K562 (cell line): ENCODE measurements around the gene SMC5. TPM values are rescaled to one million over a fixed set of nuclear protein-coding genes. Genes with fewer than 3 reads are reported as not detected.

ENCODE experiments used
- ATF7 ChIP-seq: fragments of 450-650 bp; IDR thresholded peaks from 2 replicates; pipeline ENCODE4 v1.7.1; 2014; ENCODE audit warnings: mild to moderate bottlenecking, moderate library complexity
- BACH1 ChIP-seq: fragments of 200-800 bp; sonication (Bioruptor generic); IDR thresholded peaks from 2 replicates; pipeline ENCODE4 v1.6.1; 2016; ENCODE audit warnings: missing genetic modification characterization, missing compliant biosample characterization
- CREB1 ChIP-seq, 2 experiments: sonication (generic) in 1 of 2; formaldehyde crosslinking in 1 of 2; IDR thresholded peaks; 2 replicates each; pipeline versions ENCODE4 v1.6.1 to v1.8.0; 2012 to 2022; ENCODE audit warnings: inconsistent platforms in 1 of 2, mild to moderate bottlenecking in 1 of 2, missing genetic modification reagents in 1 of 2, moderate library complexity in 1 of 2
- EGR1 ChIP-seq: fragments of 450-650 bp; conservative IDR thresholded peaks from 2 replicates; pipeline ENCODE4 v1.6.1; 2017; ENCODE audit warnings: mild to moderate bottlenecking
- ELF1 ChIP-seq: fragments of 200-800 bp; sonication (Bioruptor generic); IDR thresholded peaks from 2 replicates; pipeline ENCODE4 v1.6.1; 2016; ENCODE audit warnings: missing genetic modification characterization, missing compliant biosample characterization
- GATA2 ChIP-seq: sonication (generic); formaldehyde crosslinking; IDR thresholded peaks from 2 replicates; pipeline ENCODE4 v1.4.0; 2020; ENCODE audit warnings: mild to moderate bottlenecking, missing genetic modification reagents
- L3MBTL2 ChIP-seq: fragments of 450-650 bp; IDR thresholded peaks from 2 replicates; pipeline ENCODE4 v1.6.1; 2016; ENCODE audit warnings: mild to moderate bottlenecking, moderate library complexity
- MYC ChIP-seq, 2 experiments: fragments of 250-450 bp in 1 of 2; sonication (Bioruptor Pico) in 1 of 2; IDR thresholded peaks; 2 replicates each; pipeline versions ENCODE4 v1.5.1 to v1.6.1; 2012 to 2021; ENCODE audit warnings: low read depth in 2 of 2, borderline replicate concordance in 1 of 2, improper control_type of control experiment in 1 of 2, low read length in 1 of 2, mild to moderate bottlenecking in 1 of 2, moderate library complexity in 1 of 2
- PHF20 ChIP-seq: fragments of 450-650 bp; IDR thresholded peaks from 2 replicates; pipeline ENCODE4 v1.6.1; 2018; ENCODE audit not compliant: partially characterized antibody
- PHF8 ChIP-seq: fragments of 200-600 bp; sonication (generic); IDR thresholded peaks from 2 replicates; pipeline ENCODE4 v1.6.1; 2012; ENCODE audit warnings: mixed run types, mild to moderate bottlenecking, inconsistent platforms, low read length, moderate library complexity, borderline replicate concordance
- POLR2AphosphoS2 ChIP-seq: IDR thresholded peaks from 2 replicates; pipeline ENCODE4 v1.6.1; 2012; ENCODE audit warnings: low read length, improper control_type of control experiment
- SPI1 ChIP-seq: IDR thresholded peaks from 2 replicates; pipeline ENCODE4 v1.6.1; 2011; ENCODE audit warnings: low read depth, low read length, control low read depth, borderline replicate concordance
- TFAM ChIP-seq: fragments of 250-450 bp; sonication (Bioruptor Pico); conservative IDR thresholded peaks from 2 replicates; pipeline ENCODE4 v1.5.0; 2021; ENCODE audit warnings: mild to moderate bottlenecking, moderate library complexity
- TGIF2 ChIP-seq: sonication (generic); formaldehyde crosslinking; IDR thresholded peaks from 2 replicates; pipeline ENCODE4 v1.8.1; 2022; ENCODE audit warnings: mild to moderate bottlenecking, missing genetic modification reagents, moderate library complexity
- ZNF76 ChIP-seq: fragments of 250-450 bp; sonication (Bioruptor Pico); IDR thresholded peaks from 2 replicates; pipeline ENCODE4 v1.4.0; 2020; ENCODE audit warnings: mild to moderate bottlenecking, moderate library complexity, borderline replicate concordance
- polyA plus RNA-seq, 8 experiments: library from polyadenylated mRNA; depleted of rRNA in 4 of 8; stranded (reverse) in 5 of 8; unstranded in 3 of 8; fragments of >200 nt; fragmentation: Nextera tagmentation in 2 of 8; fragmentation: Illumina TruSeq in 1 of 8; extraction: Ambion mirVana in 2 of 8; extraction: Trizol in 1 of 8; gene quantifications; 2 replicates each; pipeline versions ENCODE4 v1.2.1 to v1.2.3, GENCODE V29; 2011 to 2014; ENCODE audit warnings: inconsistent platforms in 1 of 8, missing spikeins in 1 of 8
- total RNA-seq, 7 experiments: library from RNA; depleted of rRNA in 6 of 7; stranded (reverse); fragments of >200 nt in 6 of 7; fragmentation: Illumina TruSeq in 2 of 7; extraction: Trizol in 2 of 7; gene quantifications; 2 replicates each; pipeline versions ENCODE4 v1.2.1 to v1.2.3, GENCODE V29; 2011 to 2021; ENCODE audit warnings: low replicate concordance in 1 of 7
- TF ChIP-seq, protein P1 (sequence below): fragments of 450-650 bp; formaldehyde crosslinking; IDR thresholded peaks from 2 replicates; pipeline ENCODE4 v1.4.0; 2020; ENCODE audit warnings: mild to moderate bottlenecking, moderate library complexity
- TF ChIP-seq, protein P2 (sequence below): sonication (generic); formaldehyde crosslinking; IDR thresholded peaks from 2 replicates; pipeline ENCODE4 v1.8.0; 2022; ENCODE audit warnings: mild to moderate bottlenecking, missing genetic modification reagents
- TF ChIP-seq, protein P3 (sequence below): fragments of 450-650 bp; IDR thresholded peaks from 2 replicates; pipeline ENCODE4 v1.7.1; 2018; ENCODE audit warnings: mild to moderate bottlenecking, low read depth; ENCODE audit not compliant: partially characterized antibody
- TF ChIP-seq, protein P4 (sequence below): conservative IDR thresholded peaks from 2 replicates; pipeline ENCODE4 v1.6.1; 2011; ENCODE audit warnings: low read depth, mild to moderate bottlenecking, low read length; ENCODE audit not compliant: control insufficient read depth

SMC5 gene
- total and polyA plus RNA-seq, 9 of the 15 experiments (the other 6 are each of a cell fraction or from before 2014, with no cell fraction given), result 3.5 to 43.2 (median 21.4) TPM

DNA sequence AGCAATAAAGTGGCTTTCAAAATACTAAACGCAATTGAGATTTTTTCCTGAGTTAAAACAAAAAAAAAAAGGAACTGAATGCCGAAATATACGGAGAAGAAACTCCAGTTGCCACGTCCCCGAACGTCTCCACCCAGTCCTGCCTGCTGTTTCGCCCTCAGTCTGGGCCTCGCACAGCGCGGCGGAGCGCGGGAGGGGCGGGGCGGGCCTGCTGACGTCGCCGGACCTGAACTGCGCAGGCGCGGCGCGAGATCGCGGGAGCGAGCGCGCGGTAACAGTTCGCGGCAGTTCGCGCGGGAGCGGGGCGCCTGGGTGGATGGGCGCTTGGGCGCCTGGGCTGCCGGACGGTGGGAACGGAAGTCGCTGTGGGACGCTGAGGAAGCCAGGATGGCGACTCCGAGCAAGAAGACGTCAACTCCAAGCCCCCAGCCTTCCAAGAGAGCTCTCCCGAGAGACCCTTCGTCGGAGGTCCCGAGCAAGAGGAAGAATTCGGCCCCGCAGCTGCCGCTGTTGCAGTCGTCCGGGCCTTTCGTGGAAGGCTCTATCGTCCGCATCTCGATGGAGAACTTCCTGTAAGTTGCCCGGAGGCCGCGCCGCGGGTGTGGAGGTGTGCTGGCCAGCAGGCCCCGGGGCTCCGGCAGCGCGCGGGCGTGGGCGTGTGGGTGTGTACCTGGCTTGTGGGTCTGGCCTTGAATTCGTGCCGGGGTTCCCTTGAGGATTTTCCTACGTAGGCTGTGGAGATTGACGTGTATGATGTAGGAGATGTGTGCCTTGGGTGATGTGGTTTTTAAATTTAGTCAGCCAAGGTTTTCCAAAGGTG, at the start of gene SMC5 (continued):
- TF ChIP-seq, protein P1, sequence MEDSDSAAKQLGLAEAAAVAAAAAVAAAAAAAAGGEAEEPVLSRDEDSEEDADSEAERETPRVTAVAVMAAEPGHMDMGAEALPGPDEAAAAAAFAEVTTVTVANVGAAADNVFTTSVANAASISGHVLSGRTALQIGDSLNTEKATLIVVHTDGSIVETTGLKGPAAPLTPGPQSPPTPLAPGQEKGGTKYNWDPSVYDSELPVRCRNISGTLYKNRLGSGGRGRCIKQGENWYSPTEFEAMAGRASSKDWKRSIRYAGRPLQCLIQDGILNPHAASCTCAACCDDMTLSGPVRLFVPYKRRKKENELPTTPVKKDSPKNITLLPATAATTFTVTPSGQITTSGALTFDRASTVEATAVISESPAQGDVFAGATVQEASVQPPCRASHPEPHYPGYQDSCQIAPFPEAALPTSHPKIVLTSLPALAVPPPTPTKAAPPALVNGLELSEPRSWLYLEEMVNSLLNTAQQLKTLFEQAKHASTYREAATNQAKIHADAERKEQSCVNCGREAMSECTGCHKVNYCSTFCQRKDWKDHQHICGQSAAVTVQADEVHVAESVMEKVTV, result no peak
- TF ChIP-seq, protein P2, sequence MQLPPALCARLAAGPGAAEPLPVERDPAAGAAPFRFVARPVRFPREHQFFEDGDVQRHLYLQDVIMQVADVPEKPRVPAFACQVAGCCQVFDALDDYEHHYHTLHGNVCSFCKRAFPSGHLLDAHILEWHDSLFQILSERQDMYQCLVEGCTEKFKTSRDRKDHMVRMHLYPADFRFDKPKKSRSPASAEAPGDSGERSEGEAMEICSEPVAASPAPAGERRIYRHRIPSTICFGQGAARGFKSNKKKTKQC (CRISPR knock-in tag), result peak; percentile 54; the same call in 1 of the 2 replicates
- 0 out of 2 replicates have a peak, but pooled peaks have one; percentile 35 for TF ChIP-seq ELF1 (tag)
- no peak for TF ChIP-seq CREB1 (IDR thresholded peaks at IDR 0.05)
- TF ChIP-seq CREB1 (CRISPR knock-in tag; IDR thresholded peaks at IDR 0.05), result peak; percentile 78
- TF ChIP-seq PHF20, result peak; percentile 75
- 0 out of 2 replicates have a peak, but pooled peaks have one; percentile 2 for TF ChIP-seq SPI1
- TF ChIP-seq PHF8, result peak; percentile 95
- 0 out of 2 replicates have a peak, but pooled peaks have one; percentile 44 for TF ChIP-seq TGIF2 (CRISPR knock-in tag)
- no peak for TF ChIP-seq TFAM (CRISPR knock-in tag)
- peak; percentile 64; the same call in 1 of the 2 replicates for TF ChIP-seq L3MBTL2
- no peak for TF ChIP-seq BACH1 (tag)
- TF ChIP-seq MYC (IDR thresholded peaks at IDR 0.05; ENCODE audit: low read depth, low read length), result peak; percentile 41; the same call in 1 of the 2 replicates
- TF ChIP-seq MYC (CRISPR knock-in tag; IDR thresholded peaks at IDR 0.05; ENCODE audit: borderline replicate concordance, low read depth), result no peak
- TF ChIP-seq, protein P3, sequence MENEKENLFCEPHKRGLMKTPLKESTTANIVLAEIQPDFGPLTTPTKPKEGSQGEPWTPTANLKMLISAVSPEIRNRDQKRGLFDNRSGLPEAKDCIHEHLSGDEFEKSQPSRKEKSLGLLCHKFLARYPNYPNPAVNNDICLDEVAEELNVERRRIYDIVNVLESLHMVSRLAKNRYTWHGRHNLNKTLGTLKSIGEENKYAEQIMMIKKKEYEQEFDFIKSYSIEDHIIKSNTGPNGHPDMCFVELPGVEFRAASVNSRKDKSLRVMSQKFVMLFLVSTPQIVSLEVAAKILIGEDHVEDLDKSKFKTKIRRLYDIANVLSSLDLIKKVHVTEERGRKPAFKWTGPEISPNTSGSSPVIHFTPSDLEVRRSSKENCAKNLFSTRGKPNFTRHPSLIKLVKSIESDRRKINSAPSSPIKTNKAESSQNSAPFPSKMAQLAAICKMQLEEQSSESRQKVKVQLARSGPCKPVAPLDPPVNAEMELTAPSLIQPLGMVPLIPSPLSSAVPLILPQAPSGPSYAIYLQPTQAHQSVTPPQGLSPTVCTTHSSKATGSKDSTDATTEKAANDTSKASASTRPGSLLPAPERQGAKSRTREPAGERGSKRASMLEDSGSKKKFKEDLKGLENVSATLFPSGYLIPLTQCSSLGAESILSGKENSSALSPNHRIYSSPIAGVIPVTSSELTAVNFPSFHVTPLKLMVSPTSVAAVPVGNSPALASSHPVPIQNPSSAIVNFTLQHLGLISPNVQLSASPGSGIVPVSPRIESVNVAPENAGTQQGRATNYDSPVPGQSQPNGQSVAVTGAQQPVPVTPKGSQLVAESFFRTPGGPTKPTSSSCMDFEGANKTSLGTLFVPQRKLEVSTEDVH, result peak; percentile 45
- TF ChIP-seq EGR1, result peak; percentile 96
- TF ChIP-seq, protein P4, sequence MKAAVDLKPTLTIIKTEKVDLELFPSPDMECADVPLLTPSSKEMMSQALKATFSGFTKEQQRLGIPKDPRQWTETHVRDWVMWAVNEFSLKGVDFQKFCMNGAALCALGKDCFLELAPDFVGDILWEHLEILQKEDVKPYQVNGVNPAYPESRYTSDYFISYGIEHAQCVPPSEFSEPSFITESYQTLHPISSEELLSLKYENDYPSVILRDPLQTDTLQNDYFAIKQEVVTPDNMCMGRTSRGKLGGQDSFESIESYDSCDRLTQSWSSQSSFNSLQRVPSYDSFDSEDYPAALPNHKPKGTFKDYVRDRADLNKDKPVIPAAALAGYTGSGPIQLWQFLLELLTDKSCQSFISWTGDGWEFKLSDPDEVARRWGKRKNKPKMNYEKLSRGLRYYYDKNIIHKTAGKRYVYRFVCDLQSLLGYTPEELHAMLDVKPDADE, result no peak
- no peak; the same call in 1 of the 2 replicates for TF ChIP-seq POLR2AphosphoS2
- TF ChIP-seq ZNF76, result peak; percentile 49; the same call in 1 of the 2 replicates
- peak; percentile 49; the same call in 1 of the 2 replicates for TF ChIP-seq ATF7
- TF ChIP-seq GATA2 (CRISPR knock-in tag), result no peak
